ENCODE measurements around the gene TMEM179.
"Not testable (repeated sequence)": the region's sequence is repeated elsewhere in the genome, so short reads cannot be mapped to it uniquely, and the experiment has no call there.

Gene TMEM179

DNA sequence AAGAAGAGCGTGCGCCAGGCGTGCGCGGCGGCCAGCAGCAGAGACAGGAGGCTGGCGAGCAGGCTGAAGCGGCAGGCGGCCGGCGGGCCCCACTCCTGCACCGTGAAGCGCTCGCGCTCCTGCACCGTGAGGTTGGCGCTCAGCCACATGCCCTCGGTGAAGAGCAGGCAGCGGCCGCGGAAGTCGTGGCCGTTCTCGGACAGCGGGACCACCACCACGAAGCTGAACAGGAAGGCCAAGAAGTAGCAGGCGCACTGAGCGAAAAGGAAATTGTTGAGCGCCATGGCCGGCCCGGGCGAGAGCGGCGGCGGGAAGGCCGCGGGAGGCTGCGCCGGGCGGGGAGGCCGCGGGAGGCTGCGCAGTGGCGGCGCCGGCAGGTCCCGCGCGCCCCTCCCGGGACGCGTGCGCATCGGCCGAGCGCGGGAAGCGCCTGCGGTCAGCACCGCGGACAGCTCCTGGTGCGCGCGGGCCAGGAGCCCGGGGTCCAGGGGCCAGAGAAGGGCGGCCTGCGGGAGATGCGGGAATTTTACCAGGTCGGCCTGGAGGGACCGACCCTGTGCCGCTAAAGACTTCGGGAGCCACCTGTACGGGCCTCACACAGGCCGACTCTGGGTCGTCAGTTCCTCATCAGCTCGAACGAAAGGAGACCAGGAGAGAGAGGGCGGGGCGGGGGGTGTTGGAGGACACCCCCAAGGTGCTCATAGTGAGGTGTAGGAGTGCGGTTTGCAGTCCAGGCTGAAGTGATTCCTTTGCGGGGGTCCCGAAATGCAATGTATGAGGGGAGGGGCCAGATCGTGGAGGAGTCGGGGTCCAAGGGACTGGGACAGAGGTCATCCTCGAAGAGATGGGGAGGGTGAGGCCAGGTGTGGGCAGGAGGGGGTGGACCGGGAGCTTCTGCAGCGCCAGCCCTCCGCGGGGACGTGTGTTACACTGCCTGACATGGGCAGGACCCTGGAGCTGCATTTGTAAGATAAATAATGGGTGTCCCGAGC, at the start of gene TMEM179:
TMEM179 (minus strand) TSS at position 315 of the 992 bp plus-strand sequence; CDS start at position 284, 31 bp downstream.
- in situ Hi-C loops (cut with MboI; ENCODE audit: low sequenced_read_pairs): no loop called here
- Histone ChIP-seq H3K36me3 (replicated peaks) (no peaks in the 10 kb centered on the region), H3K4me3 (peak within 1 kb of the TSS; percentile 9; the same call in 1 of the 2 replicates), H3K9me3 (no peaks in the 10 kb centered on the region), H3K4me1 (peaks cover 17% of the 10 kb centered on the region), H3K27me3 (ENCODE audit: low read depth) (peaks cover 2% of the 10 kb centered on the region; the same call in 1 of the 2 replicates)
- peak; percentile 29 to 71 for DNase-seq (ENCODE audit: low spot score in 2 of 2)

DNA sequence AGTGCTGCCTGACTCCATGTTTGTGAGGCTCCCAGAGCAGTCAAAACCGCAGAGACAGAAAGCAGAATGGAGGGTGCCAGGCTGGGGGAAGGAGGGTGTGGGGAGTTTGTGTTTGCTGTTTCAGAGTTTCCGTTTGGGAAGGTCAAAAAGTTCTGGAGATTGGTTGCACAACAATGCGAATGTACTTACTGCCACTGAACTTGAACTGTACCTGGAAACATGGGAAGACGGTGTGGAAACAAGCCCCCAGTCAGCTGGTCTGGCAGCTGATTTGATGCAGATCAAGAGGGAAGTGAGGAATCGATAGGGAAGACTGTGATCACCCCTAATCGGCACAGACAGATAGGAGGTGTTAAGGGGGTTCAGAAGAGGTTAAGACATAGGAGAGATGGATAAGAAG, 49.5 kb upstream of the TMEM179 start:
- no peak for DNase-seq (ENCODE audit: low spot score in 2 of 2)
- Histone ChIP-seq H3K36me3 (replicated peaks) (no peaks in the 10 kb centered on the region), H3K4me1 (peaks cover 5% of the 10 kb centered on the region; the same call in 1 of the 2 replicates), H3K27me3 (ENCODE audit: low read depth) (no peaks in the 10 kb centered on the region), H3K9me3 (peaks cover 5% of the 10 kb centered on the region; the same call in 1 of the 2 replicates), H3K4me3 (no peak overlapping the region)
- in situ Hi-C loops (cut with MboI; ENCODE audit: low sequenced_read_pairs): no loop called here

DNA sequence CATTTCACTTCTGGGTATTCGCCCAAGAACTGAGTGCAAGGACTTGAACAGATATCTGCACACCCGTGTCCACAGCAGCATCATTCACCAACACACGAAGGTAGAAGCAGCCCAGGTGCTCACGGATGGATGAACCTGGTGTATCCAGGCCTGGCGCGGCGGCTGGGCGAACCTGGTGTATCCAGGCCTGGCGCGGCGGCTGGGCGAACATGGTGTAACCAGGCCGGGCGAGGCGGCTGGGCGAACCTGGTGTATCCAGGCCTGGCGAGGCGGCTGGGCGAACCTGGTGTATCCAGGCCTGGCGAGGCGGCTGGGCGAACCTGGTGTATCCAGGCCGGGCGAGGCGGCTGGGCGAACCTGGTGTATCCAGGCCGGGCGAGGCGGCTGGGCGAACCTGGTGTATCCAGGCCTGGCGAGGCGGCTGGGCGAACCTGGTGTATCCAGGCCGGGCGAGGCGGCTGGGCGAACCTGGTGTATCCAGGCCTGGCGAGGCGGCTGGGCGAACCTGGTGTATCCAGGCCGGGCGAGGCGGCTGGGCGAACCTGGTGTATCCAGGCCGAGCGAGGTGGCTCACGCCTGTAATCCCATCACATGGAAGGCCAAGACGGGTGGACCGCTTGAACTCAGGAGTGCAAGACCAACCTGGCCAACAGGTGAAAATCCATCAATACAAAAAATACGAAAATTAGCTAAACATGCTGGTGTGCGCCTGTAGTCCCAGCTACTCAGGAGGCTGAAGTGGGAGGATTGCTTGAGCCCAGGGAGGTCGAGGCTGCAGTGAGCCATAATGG, 48.8 kb upstream of the TMEM179 start:
- DNase-seq (ENCODE audit: low spot score in 2 of 2); in situ Hi-C loops (cut with MboI; ENCODE audit: low sequenced_read_pairs); H3K9me3 ChIP-seq; H3K36me3 ChIP-seq (replicated peaks); H3K4me1 ChIP-seq; H3K4me3 ChIP-seq; H3K27me3 ChIP-seq (ENCODE audit: low read depth): not testable (repeated sequence)

DNA sequence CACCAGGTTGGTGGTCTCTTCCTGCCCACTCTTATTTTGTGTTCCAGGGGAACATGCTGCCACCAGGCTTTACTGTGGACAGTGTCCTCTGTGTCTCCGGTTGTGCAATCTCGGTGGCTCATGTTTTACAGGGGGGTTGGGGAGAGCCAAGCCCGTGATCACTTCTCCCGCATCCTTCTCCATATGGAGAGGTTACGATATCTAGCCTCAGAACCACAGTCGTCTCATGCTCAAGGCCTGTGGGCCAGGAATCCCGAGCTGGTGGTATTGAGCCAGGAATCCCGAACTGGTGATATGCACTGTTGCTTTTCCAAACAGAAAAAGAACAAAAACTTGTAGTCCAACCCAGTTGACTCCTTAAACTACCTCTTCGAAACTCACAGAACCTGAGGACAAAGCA, 47.8 kb upstream of the TMEM179 start:
- H3K4me3 ChIP-seq: no peak overlapping the region
- no peaks in the 10 kb centered on the region for H3K36me3 ChIP-seq (replicated peaks)
- in situ Hi-C loops (cut with MboI; ENCODE audit: low sequenced_read_pairs): no loop called here
- peaks cover 5% of the 10 kb centered on the region; the same call in 1 of the 2 replicates for H3K9me3 ChIP-seq
- H3K27me3 ChIP-seq (ENCODE audit: low read depth): no peaks in the 10 kb centered on the region
- peaks cover 5% of the 10 kb centered on the region; the same call in 1 of the 2 replicates for H3K4me1 ChIP-seq
- no peak for DNase-seq (ENCODE audit: low spot score in 2 of 2)

DNA sequence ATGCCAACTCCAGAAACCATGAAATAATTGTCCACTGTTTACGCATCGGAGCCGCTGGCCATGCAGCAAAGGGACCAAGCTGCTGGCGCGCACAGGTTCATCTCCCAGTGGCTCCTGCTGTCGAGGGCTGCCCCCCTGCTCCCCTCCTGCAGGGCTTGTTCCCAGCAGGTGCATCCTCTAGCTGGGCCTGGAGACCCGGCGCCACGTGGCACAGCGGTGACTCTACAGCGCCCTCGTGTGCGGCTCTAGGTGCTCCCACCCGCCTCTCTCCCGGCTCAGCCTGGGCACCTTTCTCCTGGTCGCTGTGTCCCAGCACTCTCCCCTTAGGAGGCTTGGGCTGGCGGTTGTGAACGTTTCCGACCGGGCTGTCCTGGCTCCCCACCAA, 47.3 kb upstream of the TMEM179 start:
- in situ Hi-C loops (cut with MboI; ENCODE audit: low sequenced_read_pairs): no loop called here
- DNase-seq (ENCODE audit: low spot score in 2 of 2): no peak
- Histone ChIP-seq H3K4me3 (no peak overlapping the region), H3K27me3 (ENCODE audit: low read depth) (no peaks in the 10 kb centered on the region), H3K4me1 (peaks cover 5% of the 10 kb centered on the region; the same call in 1 of the 2 replicates), H3K36me3 (replicated peaks) (no peaks in the 10 kb centered on the region), H3K9me3 (peaks cover 5% of the 10 kb centered on the region; the same call in 1 of the 2 replicates)

DNA sequence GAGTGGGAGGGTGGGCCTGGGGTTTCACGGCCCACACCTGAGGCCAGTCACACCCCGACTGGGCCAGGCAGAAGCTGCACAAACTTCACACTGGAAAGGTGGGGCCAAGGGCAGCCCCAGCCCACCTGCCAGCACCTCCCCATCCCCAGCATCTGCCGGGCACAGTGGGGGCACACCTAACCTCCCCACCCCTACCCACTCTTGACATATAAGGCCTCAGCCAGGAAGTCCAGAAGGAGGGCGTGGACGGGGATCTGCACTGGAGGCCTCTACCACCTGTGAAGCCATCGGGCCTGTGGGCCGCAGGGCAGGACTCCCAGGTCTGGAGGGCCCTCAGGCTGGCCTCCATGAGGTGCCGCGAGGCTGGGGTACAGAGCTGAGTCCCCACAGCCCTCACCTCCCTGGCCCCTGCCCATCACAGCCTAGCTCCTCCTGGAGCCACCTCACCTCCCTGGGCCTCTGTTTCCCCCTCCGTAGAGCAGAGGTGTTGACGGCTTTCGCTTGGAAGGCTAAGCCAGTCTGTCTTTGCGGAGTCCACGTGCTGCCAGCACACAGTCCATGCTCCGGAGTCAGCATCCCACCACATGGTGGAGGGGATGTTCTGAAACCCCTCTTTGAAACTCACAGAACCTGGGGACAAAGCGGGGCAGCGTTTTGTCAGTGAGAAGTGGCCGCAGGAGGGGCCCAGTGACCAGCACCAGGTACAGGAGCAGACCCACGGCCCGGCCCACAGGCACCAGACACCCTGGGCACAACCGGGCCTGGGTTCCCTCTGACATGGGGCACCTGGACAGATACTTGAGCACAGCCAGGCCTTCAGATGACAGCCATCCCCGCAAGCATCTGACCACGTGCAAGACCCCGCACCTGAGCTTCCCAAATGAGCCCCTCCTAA, 46.7 kb upstream of the TMEM179 start:
- Histone ChIP-seq H3K4me1 (peaks cover 5% of the 10 kb centered on the region; the same call in 1 of the 2 replicates), H3K36me3 (replicated peaks) (no peaks in the 10 kb centered on the region), H3K4me3 (no peak overlapping the region), H3K27me3 (ENCODE audit: low read depth) (no peaks in the 10 kb centered on the region), H3K9me3 (peaks cover 5% of the 10 kb centered on the region; the same call in 1 of the 2 replicates)
- DNase-seq (ENCODE audit: low spot score in 2 of 2): no peak
- in situ Hi-C loops (cut with MboI; ENCODE audit: low sequenced_read_pairs): no loop called here

DNA sequence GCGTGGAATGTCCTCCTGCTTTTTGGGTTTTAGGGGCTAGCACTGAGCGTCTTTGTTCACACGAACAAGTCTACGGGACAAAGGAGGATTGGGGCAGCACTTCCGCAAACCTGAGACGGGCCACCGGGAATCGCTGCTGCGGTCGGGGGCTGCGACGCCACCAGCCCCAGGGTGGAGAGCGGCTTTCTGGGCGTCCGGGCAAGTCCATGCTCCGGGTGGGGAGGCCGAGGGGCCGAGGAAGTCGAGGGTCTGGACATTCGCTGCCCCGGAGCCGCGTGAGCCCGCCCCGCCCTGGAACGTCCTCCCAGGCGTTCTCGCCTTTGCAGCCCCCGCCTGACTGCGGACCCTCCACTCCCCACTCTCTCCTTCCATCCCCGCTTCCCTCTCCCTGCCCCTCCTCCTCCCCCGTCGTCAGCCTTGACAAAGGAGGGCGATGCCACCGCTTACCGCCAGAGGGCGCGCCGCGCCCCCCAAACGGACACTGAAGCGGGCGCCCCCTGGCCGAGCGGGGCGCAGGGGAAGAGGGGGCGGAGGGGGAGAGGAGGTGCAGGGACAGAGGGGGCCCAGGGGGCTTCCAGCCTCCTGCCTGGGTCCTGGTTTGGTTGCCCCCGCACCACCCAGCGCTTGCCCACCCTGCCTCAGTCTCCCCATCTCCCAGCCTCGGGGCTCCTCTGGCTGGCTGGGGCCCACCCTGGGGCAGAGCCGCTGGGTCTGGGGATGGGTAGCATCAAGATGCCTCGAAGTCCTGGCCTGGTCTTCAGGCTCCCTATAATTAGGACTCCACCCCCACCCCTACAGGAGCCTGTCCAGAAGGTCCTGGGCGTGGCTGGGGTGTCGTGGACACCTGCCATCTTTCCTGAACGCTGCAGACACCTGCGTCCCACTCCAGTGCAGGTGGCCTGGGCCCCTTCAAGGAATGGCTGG, 45.7 kb upstream of the TMEM179 start:
- in situ Hi-C loops (cut with MboI; ENCODE audit: low sequenced_read_pairs): no loop called here
- DNase-seq (ENCODE audit: low spot score in 2 of 2): peak; percentile 48 to 84
- Histone ChIP-seq H3K4me1 (peaks cover 5% of the 10 kb centered on the region; the same call in 1 of the 2 replicates), H3K9me3 (peaks cover 5% of the 10 kb centered on the region; the same call in 1 of the 2 replicates), H3K36me3 (replicated peaks) (no peaks in the 10 kb centered on the region), H3K4me3 (peak overlapping the region; percentile 38), H3K27me3 (ENCODE audit: low read depth) (no peaks in the 10 kb centered on the region)

DNA sequence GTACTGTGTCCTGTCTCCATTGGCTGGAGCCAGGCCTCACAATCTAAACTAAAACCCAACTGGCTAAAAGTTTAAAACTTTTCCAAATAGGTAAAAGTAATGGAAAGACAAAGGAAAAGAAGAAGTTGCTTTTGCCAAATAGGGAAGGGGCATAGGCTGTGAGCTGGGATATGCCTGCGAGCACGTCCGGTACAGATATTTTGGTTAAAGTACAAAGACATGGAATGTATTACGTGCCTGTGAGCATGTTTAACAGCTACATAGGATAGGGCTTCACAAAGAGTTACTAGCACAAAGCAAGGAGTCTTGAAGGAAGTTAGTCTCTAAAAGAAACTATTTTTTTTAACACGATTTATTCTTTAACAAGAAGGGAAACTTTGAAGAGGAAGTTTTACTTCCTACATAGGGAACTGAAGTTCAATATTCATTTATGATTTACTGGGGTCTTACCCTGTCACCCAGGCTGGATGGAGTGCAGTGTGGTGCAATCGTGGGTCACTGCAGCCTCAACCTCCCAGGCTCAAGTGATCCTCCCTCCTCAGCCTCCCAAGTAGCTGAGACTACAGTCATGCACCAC, 43.0 kb upstream of the TMEM179 start:
- H3K4me3 ChIP-seq: no peak overlapping the region
- no peaks in the 10 kb centered on the region for H3K9me3 ChIP-seq
- no peaks in the 10 kb centered on the region for H3K36me3 ChIP-seq (replicated peaks)
- in situ Hi-C loops (cut with MboI; ENCODE audit: low sequenced_read_pairs): no loop called here
- no peak for DNase-seq (ENCODE audit: low spot score in 2 of 2)
- peaks cover 5% of the 10 kb centered on the region; the same call in 1 of the 2 replicates for H3K4me1 ChIP-seq
- H3K27me3 ChIP-seq (ENCODE audit: low read depth): no peaks in the 10 kb centered on the region; the same call in 1 of the 2 replicates

DNA sequence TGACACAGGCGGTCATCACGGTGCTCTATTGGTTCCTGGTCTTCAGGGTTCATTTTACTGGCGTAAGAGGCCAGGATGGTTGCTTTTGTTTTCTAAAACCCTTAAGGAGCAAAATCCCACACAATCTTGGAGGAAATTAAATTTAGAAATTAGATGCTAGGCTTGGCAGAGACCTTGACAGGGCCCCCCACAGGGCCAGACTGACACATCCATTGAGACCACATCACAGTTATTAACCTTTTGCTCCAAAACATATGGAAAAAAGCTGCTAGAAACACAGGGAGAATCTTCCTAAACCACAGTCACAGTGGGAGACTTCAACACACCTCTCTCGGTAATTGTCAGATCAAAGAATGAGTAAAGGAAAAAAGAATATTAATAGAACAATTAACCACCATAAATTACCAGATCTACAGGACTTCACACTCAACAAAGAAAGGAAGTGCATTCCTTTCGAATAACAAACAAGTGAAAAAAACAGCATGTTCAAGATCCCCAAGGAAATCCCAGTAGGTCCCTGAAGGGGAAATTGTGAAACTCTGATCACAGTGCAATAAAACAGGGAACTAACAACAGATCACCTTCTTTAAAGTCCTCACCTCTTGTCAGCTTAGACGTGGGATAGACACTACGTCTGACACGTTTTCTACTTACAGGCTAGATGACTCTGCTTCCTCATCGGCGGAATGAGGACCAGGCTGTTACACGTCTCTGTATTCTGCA, 40.2 kb upstream of the TMEM179 start:
- in situ Hi-C loops (cut with MboI; ENCODE audit: low sequenced_read_pairs): loop anchor here (5.0 kb wide), 1 partner anchor 568 kb away; no protein-coding TSS in a partner anchor
- Histone ChIP-seq H3K4me1 (peaks cover 2% of the 10 kb centered on the region; the same call in 1 of the 2 replicates), H3K36me3 (replicated peaks) (no peaks in the 10 kb centered on the region), H3K9me3 (no peaks in the 10 kb centered on the region), H3K27me3 (ENCODE audit: low read depth) (no peaks in the 10 kb centered on the region; the same call in 1 of the 2 replicates), H3K4me3 (no peak overlapping the region)
- no peak for DNase-seq (ENCODE audit: low spot score in 2 of 2)

DNA sequence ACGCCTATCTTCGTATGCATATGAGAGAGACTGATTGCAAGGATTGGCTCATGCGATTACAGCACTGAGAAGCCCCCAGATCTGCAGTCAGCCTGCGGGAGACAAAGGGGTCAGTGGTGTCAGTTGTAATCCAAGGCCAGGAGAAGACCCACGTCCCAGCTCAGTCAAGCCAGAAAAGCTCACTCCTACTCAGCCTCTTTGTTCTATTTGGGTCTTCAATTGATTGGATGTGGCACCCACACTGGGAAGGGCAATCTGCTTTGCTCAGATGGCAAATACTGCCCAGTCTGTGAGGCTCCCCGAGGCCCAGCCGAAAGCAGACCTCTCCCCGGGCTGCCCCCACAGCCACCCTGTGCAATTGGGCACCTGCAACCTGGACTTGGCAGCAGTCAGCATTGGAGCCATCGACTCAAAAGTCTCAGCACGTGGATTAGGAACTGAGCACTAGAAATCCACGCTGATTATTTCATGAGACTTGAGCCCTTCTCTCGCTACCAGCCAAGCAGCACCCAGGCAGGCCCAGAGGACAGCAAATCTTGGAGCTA, 39.6 kb upstream of the TMEM179 start:
- Histone ChIP-seq H3K4me1 (no peaks in the 10 kb centered on the region), H3K9me3 (no peaks in the 10 kb centered on the region), H3K27me3 (ENCODE audit: low read depth) (peaks cover 2% of the 10 kb centered on the region), H3K36me3 (replicated peaks) (no peaks in the 10 kb centered on the region), H3K4me3 (no peak overlapping the region)
- in situ Hi-C loops (cut with MboI; ENCODE audit: low sequenced_read_pairs): loop anchor here (5.0 kb wide), 1 partner anchor 567 kb away; no protein-coding TSS in a partner anchor
- DNase-seq (ENCODE audit: low spot score in 2 of 2): no peak

DNA sequence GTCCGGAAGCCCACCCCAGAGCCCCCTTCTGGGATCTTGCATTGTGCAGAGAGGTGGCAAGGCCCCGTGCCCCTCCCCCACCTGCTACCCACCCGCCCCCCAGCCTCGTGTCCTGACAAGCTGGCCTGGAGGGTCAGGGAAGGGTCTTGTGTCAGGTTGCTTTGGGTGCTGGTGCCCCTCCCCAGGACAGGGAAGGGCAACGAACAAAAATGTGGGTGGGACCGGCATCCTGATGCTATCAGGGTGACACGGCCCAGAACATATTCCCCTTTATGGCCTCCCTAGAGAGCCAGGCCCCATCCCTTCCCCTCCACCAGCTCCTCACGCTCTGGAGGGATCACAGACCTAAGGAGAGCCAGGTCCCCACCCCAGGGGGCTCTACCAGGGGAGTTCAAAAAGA, 38.7 kb upstream of the TMEM179 start:
- Histone ChIP-seq H3K4me1 (no peaks in the 10 kb centered on the region), H3K4me3 (no peak overlapping the region), H3K9me3 (no peaks in the 10 kb centered on the region), H3K36me3 (replicated peaks) (no peaks in the 10 kb centered on the region), H3K27me3 (ENCODE audit: low read depth) (peaks cover 9% of the 10 kb centered on the region)
- in situ Hi-C loops (cut with MboI; ENCODE audit: low sequenced_read_pairs): loop anchor here (5.0 kb wide), 1 partner anchor 566 kb away; no protein-coding TSS in a partner anchor
- no peak for DNase-seq (ENCODE audit: low spot score in 2 of 2)

Measured in HAP-1 (cell line).